Endothelial cell of umbilical vein (primary cell): ENCODE data around the gene ZW10. TPM values are rescaled to one million over a fixed set of nuclear protein-coding genes. Genes with fewer than 3 reads are reported as not detected.

Source experiments
- Bru-seq: library from RNA; stranded (reverse); fragments of 400-500 nt; gene quantifications from one replicate; lab custom pipeline; 2021; lab: Mats Ljungman, UMichigan
- BruChase-seq, 2 experiments: library from RNA; stranded (reverse); fragments of 400-500 nt; gene quantifications; one replicate each; lab custom pipeline; 2021; lab: Mats Ljungman, UMichigan
- BruUV-seq: library from RNA; stranded (reverse); fragments of 400-500 nt; replicated peaks from 2 replicates; lab custom pipeline; 2021; lab: Mats Ljungman, UMichigan
- CTCF ChIA-PET: fragments of 300-600, 350-600 bp; sonication (Branson Sonifier 250); formaldehyde crosslinking; loops from one replicate; lab custom pipeline; 2021; ENCODE audit warnings: antibody characterized with exemption, inconsistent platforms; lab: Charles Lee
- POLR2A ChIA-PET: fragments of 300-600, 350-600 bp; sonication (Branson Sonifier 250); formaldehyde crosslinking; loops from one replicate; lab custom pipeline; 2021; ENCODE audit warnings: antibody characterized with exemption, inconsistent platforms; lab: Charles Lee
- DNase-seq: peaks from one replicate; pipeline ENCODE4 v3.0.0-alpha.2; 2011; ENCODE audit warnings: low read depth, low spot score
- FAIRE-seq: peaks from 2 replicates; lab custom pipeline; 2011; peaks lifted over from hg19 to GRCh38; lab: Jason Lieb, UNC
- H2AFZ ChIP-seq: 2 replicates; pipeline ENCODE4 v1.6.0; 2012; ENCODE audit warnings: low read depth, low read length, control low read depth, inconsistent platforms
- H3K27ac ChIP-seq: 2 replicates; pipeline ENCODE4 v1.5.1; 2011; ENCODE audit warnings: low read depth, mild to moderate bottlenecking, control low read depth, low read length, moderate library complexity; ENCODE audit not compliant: insufficient read depth
- H3K27me3 ChIP-seq, 2 experiments: 2 replicates each; pipeline versions ENCODE4 v1.6.0 to v1.6.1; 2011; ENCODE audit warnings: low read length in 2 of 2, mixed read lengths in 1 of 2; ENCODE audit not compliant: control insufficient read depth in 2 of 2, insufficient read depth in 2 of 2
- H3K36me3 ChIP-seq, 2 experiments: 2 replicates in 1 of 2; 3 replicates in 1 of 2; pipeline ENCODE4 v1.5.1; 2011; ENCODE audit warnings: low read length in 2 of 2, mild to moderate bottlenecking in 1 of 2, moderate library complexity in 1 of 2; ENCODE audit not compliant: control insufficient read depth in 2 of 2, insufficient read depth in 2 of 2; ENCODE audit errors: extremely low read depth in 1 of 2
- H3K4me1 ChIP-seq: 3 replicates; pipeline ENCODE4 v1.5.1; 2011; ENCODE audit warnings: mild to moderate bottlenecking, low read length; ENCODE audit not compliant: control insufficient read depth, insufficient read depth; ENCODE audit errors: extremely low read depth
- H3K4me2 ChIP-seq: 2 replicates; pipeline ENCODE4 v1.6.1; 2011; ENCODE audit warnings: low read length, control low read depth, mixed read lengths; ENCODE audit not compliant: insufficient read depth
- H3K4me3 ChIP-seq, 3 experiments: fragments of 200-600 bp in 1 of 3; sonication (generic), shearing (Covaris generic) in 1 of 3; replicated peaks in 1 of 3; 2 replicates each; pipeline ENCODE4 v1.5.1; 2011 to 2016; ENCODE audit warnings: control low read depth in 3 of 3, low read length in 3 of 3, mild to moderate bottlenecking in 2 of 3, inconsistent platforms in 1 of 3, low read depth in 1 of 3, moderate library complexity in 1 of 3; ENCODE audit not compliant: insufficient read depth in 1 of 3
- H3K79me2 ChIP-seq: 2 replicates; pipeline ENCODE4 v1.6.0; 2012; ENCODE audit warnings: low read length, inconsistent platforms; ENCODE audit not compliant: control insufficient read depth, insufficient read depth
- H3K9ac ChIP-seq: replicated peaks from 2 replicates; pipeline ENCODE3; 2011; ENCODE audit warnings: low read length, control low read depth; ENCODE audit not compliant: insufficient read depth; ENCODE audit errors: extremely low read depth
- H3K9me1 ChIP-seq: replicated peaks from 3 replicates; pipeline ENCODE4 v1.6.0; 2011; ENCODE audit warnings: mild to moderate bottlenecking, low read length; ENCODE audit not compliant: control insufficient read depth, insufficient read depth; ENCODE audit errors: extremely low read depth
- H3K9me3 ChIP-seq: replicated peaks from 2 replicates; pipeline ENCODE4 v1.5.1; 2012; ENCODE audit warnings: low read length, inconsistent platforms; ENCODE audit not compliant: control insufficient read depth, insufficient read depth
- H4K20me1 ChIP-seq: replicated peaks from 2 replicates; pipeline ENCODE3; 2011; ENCODE audit warnings: mild to moderate bottlenecking, low read length; ENCODE audit not compliant: control insufficient read depth, insufficient read depth; ENCODE audit errors: extremely low read depth
- EZH2 ChIP-seq: IDR thresholded peaks from 2 replicates; pipeline ENCODE4 v1.6.1; 2012; ENCODE audit warnings: borderline replicate concordance, low read depth, mild to moderate bottlenecking, moderate library complexity, low read length, inconsistent platforms; ENCODE audit not compliant: severe bottlenecking
- FOS ChIP-seq: IDR thresholded peaks from 2 replicates; pipeline ENCODE4 v1.6.1; 2011; ENCODE audit warnings: mild to moderate bottlenecking, low read length, moderate library complexity, borderline replicate concordance; ENCODE audit not compliant: insufficient read depth
- GATA2 ChIP-seq: IDR thresholded peaks from 2 replicates; pipeline ENCODE4 v1.7.0; 2011; ENCODE audit warnings: low read depth, mild to moderate bottlenecking, moderate library complexity, mixed read lengths, low read length; ENCODE audit not compliant: insufficient read length, insufficient read depth
- JUN ChIP-seq: IDR thresholded peaks from 2 replicates; pipeline ENCODE4 v1.6.1; 2011; ENCODE audit warnings: borderline replicate concordance, low read depth; ENCODE audit not compliant: insufficient read length, insufficient read depth
- POLR2A ChIP-seq: IDR thresholded peaks from 2 replicates; pipeline ENCODE4 v1.6.1; 2012; ENCODE audit warnings: low read depth, mild to moderate bottlenecking, control low read depth, low read length
- POLR2AphosphoS5 ChIP-seq: IDR thresholded peaks from 2 replicates; pipeline ENCODE4 v1.6.1; 2012; ENCODE audit warnings: low read depth, mild to moderate bottlenecking, control low read depth, low read length, moderate library complexity; ENCODE audit not compliant: insufficient read depth
- dilution Hi-C: fragments of 300-500 bp; cut with MboI; formaldehyde crosslinking; loops from one replicate; pipeline ENCODE4 v1.15.0; 2019; ENCODE audit warnings: low sequenced_read_pairs; ENCODE audit not compliant: extremely low pct_ligation_motif_present
- intact Hi-C: fragments of 100-400 bp; cut with micrococcal nuclease; formaldehyde crosslinking; loops from one replicate; pipeline ENCODE4 v1.10.0; 2022
- long read RNA-seq: library from polyadenylated mRNA; stranded (forward); transcript quantifications from one replicate; pipeline ENCODE4 v2.0.0, GENCODE V29; 2021
- polyA minus RNA-seq, 3 experiments: library from RNA; depleted of rRNA, polyadenylated mRNA; stranded (reverse); fragments of >200 nt; gene quantifications; 1 replicate in 1 of 3; 2 replicates in 2 of 3; pipeline ENCODE4 v1.2.3, GENCODE V29; 2011
- polyA plus RNA-seq, 4 experiments: library from polyadenylated mRNA; depleted of rRNA in 3 of 4; stranded (reverse) in 3 of 4; unstranded in 1 of 4; fragments of >200 nt; gene quantifications; 2 replicates each; pipeline versions ENCODE4 v1.2.1 to v1.2.3, GENCODE V29; 2011 to 2012; ENCODE audit warnings: missing spikeins in 1 of 4
- total RNA-seq: library from RNA; stranded (reverse); gene quantifications from 2 replicates; pipeline ENCODE4 v1.2.3, GENCODE V29; 2021
- TF ChIP-seq, protein P1 (sequence below): IDR thresholded peaks from 2 replicates; pipeline ENCODE4 v1.6.1; 2011; ENCODE audit not compliant: insufficient read depth, insufficient read length
- TF ChIP-seq, protein P2 (sequence below), 2 donors: IDR thresholded peaks; 1 replicate in 1 of 2; 2 replicates in 1 of 2; pipeline ENCODE4 v1.5.1; 2011; ENCODE audit warnings: low read length in 2 of 2, mild to moderate bottlenecking in 2 of 2, moderate library complexity in 2 of 2, control low read depth in 1 of 2, inconsistent platforms in 1 of 2, low read depth in 1 of 2; ENCODE audit not compliant: insufficient read depth in 1 of 2; ENCODE audit errors: extremely low read depth in 1 of 2

The ZW10 gene, protein sequence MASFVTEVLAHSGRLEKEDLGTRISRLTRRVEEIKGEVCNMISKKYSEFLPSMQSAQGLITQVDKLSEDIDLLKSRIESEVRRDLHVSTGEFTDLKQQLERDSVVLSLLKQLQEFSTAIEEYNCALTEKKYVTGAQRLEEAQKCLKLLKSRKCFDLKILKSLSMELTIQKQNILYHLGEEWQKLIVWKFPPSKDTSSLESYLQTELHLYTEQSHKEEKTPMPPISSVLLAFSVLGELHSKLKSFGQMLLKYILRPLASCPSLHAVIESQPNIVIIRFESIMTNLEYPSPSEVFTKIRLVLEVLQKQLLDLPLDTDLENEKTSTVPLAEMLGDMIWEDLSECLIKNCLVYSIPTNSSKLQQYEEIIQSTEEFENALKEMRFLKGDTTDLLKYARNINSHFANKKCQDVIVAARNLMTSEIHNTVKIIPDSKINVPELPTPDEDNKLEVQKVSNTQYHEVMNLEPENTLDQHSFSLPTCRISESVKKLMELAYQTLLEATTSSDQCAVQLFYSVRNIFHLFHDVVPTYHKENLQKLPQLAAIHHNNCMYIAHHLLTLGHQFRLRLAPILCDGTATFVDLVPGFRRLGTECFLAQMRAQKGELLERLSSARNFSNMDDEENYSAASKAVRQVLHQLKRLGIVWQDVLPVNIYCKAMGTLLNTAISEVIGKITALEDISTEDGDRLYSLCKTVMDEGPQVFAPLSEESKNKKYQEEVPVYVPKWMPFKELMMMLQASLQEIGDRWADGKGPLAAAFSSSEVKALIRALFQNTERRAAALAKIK
- total RNA-seq (22.1 and 22.9 TPM in 2 replicates), polyA plus RNA-seq (6.4 and 7.5 TPM in 2 replicates), polyA minus RNA-seq (14.8 and 14.9 TPM in 2 replicates), Bru-seq, nascent RNA (percentile 81 among the genes with signal in this experiment), BruChase-seq, experiment 1, labeled RNA remaining after a 6-hour chase (percentile 78 among the genes with signal in this experiment), BruChase-seq, experiment 2, labeled RNA remaining after a 2-hour chase (percentile 69 among the genes with signal in this experiment)
- polyA plus RNA-seq (2011; cell fraction: cytosol; rRNA removed), result 12.4 TPM in 2 replicates
- polyA plus RNA-seq (2011; cell fraction: nucleus; rRNA removed), result 11.2 and 13.0 TPM in 2 replicates
- 17.0 and 24.8 TPM in 2 replicates for polyA plus RNA-seq (2012)
- polyA minus RNA-seq (2011; cell fraction: cytosol; rRNA and poly(A)+ RNA removed), result 13.6 TPM
- polyA minus RNA-seq (2011; cell fraction: nucleus; rRNA and poly(A)+ RNA removed), result 15.1 and 18.4 TPM in 2 replicates
- long read RNA-seq, transcript ZW10-201 (16 exons, 2,992 nt), result major isoform, 57 of 73 reads
- long read RNA-seq, partial matches to known transcripts, result 4 of 73 reads
- long read RNA-seq, other reads (novel, unspliced or antisense), result 12 of 73 reads

- intact Hi-C loops (loop anchor here (1.0 to 10.0 kb wide), 5 partner anchors 102 to 629 kb away; partner anchors contain the start of genes ANKK1, C11orf71, RBM7 and TTC12), dilution Hi-C loops (no loop called here)
- Histone ChIP-seq H3K36me3 (no peaks in the 10 kb centered on the region), H3K27me3 (peaks cover 11 to 22% of the 10 kb centered on the region in 2 experiments), H3K4me1 (peaks cover 6% of the 10 kb centered on the region), H3K79me2 (peaks cover 24% of the 10 kb centered on the region), H3K27ac (peak within 1 kb of the TSS; percentile 75), H3K9me3 (no peaks in the 10 kb centered on the region), H3K4me2 (peak within 1 kb of the TSS; percentile 59), H2AFZ (peak within 1 kb of the TSS; percentile 62), H4K20me1 (no peaks in the 10 kb centered on the region), H3K4me3 (peak within 1 kb of the TSS; percentile 61 to 97 (median 87)), H3K9me1 (no peaks in the 10 kb centered on the region), H3K9ac (peak within 1 kb of the TSS; percentile 89)
- ChIA-PET POLR2A (interaction anchor here (0.7 kb wide), 1 partner anchor 83 kb away, joined by 3 read pairs; no protein-coding TSS in a partner anchor), CTCF (interaction anchor here (0.6 to 2.9 kb wide), 26 partner anchors 8 to 488 kb away, joined by 3 to 19 read pairs (median 4); partner anchors contain the start of genes TTC12 and USP28)
- DNase-seq (peak; percentile 99), FAIRE-seq (peak; percentile 93)
- BruUV-seq, result TSS peak; percentile 39
- TF ChIP-seq FOS, result no peak
- peak; percentile 71 for TF ChIP-seq POLR2A
- no peak for TF ChIP-seq GATA2
- TF ChIP-seq, protein P1, sequence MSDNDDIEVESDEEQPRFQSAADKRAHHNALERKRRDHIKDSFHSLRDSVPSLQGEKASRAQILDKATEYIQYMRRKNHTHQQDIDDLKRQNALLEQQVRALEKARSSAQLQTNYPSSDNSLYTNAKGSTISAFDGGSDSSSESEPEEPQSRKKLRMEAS, result no peak
- peak; percentile 69 for TF ChIP-seq POLR2AphosphoS5
- TF ChIP-seq, protein P2, sequence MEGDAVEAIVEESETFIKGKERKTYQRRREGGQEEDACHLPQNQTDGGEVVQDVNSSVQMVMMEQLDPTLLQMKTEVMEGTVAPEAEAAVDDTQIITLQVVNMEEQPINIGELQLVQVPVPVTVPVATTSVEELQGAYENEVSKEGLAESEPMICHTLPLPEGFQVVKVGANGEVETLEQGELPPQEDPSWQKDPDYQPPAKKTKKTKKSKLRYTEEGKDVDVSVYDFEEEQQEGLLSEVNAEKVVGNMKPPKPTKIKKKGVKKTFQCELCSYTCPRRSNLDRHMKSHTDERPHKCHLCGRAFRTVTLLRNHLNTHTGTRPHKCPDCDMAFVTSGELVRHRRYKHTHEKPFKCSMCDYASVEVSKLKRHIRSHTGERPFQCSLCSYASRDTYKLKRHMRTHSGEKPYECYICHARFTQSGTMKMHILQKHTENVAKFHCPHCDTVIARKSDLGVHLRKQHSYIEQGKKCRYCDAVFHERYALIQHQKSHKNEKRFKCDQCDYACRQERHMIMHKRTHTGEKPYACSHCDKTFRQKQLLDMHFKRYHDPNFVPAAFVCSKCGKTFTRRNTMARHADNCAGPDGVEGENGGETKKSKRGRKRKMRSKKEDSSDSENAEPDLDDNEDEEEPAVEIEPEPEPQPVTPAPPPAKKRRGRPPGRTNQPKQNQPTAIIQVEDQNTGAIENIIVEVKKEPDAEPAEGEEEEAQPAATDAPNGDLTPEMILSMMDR (IDR thresholded peaks at IDR 0.05; ENCODE audit: extremely low read depth in 1 of 2, insufficient read depth in 1 of 2, low read depth in 1 of 2, low read length in 2 of 2), result peak; percentile 67 to 75
- peak; percentile 11 for TF ChIP-seq JUN
- TF ChIP-seq EZH2, result no peak
These were observed at the start of gene ZW10 for GRCh38 chr11:113773416-113774173. ZW10 (minus strand) TSS chr11:113773692; CDS start chr11:113773666, 26 bp downstream.
